GM21576 (cell line): ENCODE data around the gene FBLN2.
"Not testable (repeated sequence)": the region's sequence is repeated elsewhere in the genome, so short reads cannot be mapped to it uniquely, and the experiment has no call there.

Experiments used
- ATAC-seq: cut with Tn5 transposase; IDR thresholded peaks from one replicate; pipeline ENCODE4 v1.9.1; 2021; ENCODE audit warnings: mild to moderate bottlenecking, moderate library complexity; ENCODE audit not compliant: unreplicated experiment

FBLN2 gene

DNA sequence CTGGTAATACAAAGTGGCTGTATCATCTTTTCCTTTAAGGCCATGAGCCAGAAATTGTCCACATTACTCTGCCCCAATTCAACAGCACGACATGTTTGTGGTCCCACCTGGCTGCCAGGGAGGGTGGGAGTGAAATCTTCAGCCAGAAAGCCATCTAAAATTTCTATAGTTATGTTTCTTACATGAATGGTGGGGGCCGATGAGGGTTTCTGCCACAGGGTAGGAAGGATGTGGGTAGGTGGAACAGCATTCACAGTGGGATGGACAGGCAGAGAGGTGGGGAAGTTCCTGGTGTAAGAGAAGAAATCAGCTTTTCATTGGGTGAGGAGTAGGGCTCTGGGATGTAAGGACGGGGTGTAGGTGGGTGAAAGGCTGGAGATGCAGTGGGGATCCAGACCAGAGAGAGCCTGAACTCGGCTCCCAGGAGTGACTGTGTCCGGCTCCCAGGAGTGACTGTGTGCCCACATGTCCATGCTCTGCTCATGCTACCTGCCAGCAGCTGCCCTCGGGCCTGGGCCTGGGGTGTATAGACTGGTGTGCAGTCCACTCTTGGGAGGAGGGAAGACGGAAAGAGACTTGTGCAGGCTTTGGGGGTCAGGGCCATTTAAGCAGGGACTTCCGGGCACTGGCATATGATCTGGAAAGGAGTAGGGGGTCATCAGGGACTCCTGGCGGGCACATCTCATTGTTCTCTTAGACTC lies 3.8 kb upstream of the FBLN2 start:
- no peak for ATAC-seq

DNA sequence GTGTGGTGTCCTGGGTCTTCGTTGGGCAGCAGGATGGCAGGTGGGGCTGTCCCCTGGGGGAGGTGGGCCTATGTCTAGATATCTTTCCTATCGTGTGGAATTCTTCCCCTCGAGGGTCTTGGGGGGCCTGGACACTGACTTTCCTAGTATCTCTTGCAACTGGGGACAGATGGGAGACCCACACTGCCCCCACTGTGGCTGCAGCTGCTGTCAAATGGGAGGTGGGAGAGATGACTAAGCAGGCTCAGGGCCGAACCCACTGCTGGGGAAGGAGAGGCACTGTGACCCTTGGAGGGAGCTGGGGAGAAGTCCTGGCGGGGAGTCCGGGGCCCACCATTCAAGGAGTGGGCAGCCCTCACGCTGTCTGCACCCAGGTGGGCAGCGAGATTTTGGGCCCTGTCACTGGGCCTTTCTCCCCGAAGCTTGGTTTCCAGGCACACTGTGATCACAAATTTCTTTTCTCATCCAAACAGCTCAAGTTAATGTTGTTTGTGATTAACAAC lies 2.9 kb upstream of the FBLN2 start:
- no peak for ATAC-seq

DNA sequence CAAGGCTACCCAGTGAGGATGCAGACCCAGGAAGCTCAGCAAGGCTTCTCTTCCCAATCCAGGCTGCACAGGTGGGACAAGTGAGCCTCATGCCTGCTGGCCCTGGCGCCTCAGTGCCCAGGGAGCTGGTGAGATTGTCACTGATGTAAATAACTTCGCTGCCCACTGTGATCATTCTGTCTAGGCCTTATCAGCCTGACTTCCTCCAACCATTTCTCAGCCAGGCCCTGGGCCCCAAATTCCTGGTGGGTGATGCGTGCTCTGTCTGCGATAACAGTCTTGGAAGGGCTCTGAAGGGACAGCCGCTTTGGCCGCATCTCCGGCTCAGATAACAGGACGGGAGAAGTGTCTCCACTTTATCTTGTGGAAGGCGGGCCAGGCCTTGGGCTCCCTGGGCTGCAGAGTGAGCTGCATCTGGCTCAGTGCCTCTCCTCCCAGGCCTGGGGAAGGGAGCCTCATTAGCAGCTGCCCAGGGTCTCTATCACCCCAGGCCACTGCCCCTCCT lies 2.2 kb upstream of the FBLN2 start:
- ATAC-seq = no peak

DNA sequence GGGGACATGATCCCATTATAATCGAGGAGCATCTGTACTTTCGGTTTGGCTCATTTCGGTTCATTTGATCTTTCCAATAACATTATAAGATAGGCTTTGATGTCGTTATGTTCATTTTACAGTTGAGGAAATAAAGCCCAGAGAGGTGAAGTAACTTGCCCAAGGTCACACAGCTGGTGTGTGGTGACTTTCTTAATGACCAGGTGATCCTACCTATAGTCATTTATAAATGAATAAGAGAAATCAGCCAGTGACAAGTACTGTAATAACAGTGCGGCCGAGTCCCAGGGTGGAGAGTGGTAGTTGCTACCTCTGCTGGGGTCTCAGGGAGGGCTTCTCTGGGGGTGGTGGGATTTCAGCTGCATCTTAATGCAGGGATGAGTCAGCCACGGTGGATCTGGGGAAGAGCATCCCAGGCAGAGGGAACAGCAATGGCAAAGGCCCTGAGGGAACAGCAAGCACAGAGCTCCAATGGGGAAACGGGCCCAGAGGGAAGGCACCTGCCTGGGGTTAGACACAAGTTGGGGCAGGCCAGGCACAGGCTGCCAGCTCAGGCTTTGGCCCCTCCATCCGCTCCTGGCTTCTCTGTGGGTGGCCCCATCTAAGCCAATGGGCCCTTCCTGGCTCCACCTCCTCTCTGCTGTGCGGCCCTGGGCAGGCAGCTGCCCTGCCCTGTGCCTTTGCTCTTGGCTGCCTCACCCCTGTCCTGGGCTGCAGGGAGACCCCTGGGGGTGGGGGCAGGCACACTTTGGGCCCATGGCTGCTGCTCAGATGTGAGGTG lies 1.1 kb upstream of the FBLN2 start:
- ATAC-seq = no peak

DNA sequence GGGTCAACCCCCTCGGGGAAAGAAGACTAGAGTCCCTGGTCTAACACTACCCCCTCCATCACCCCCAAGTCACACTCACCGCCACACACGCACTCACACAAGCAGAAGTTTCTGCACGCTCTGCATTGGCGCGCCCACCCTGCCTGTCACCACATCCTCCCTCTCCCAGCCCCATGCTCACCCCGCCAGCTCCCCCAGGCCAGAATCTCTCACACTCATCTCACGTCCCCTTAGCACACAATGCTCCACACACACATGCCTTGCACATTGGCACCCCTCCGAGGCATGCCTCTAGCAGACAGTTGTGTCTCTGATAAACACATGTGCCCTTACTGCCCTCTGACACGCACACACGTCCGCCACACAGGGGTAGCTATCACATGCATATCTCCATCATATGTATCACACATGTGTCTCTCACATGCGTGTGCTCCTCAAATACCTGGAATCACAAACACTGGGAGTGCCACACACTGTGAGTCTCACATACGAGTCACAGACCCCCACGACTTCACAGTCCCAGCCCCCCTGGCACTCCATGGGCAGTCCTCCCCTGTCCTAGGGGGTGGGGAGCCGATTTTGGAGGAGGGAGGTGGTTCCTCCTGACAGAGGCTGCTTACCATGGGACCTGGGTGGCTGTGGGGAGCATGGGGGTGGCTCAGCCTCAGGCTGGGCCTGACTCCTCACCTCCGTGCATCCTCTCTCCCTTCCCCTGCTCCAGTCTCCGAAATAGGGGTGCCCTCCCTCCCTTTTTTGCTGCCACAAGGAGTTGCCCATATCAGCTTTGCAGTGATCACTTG lies 898 bp downstream of the FBLN2 start:
- no peak for ATAC-seq

DNA sequence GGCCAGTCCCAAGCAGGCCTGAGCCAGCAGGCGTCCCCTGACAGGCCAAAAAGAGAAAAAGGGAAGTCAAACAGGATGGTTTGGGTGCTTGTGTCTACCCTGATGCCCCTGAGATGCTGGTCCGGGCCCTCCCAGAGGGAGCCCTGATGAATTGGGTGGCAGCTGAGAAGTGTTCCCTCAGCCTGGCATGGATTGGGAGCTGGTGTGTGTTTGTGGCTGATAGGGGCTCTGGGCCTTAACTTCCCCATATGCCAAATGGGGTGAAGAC lies 1.4 kb downstream of the FBLN2 start:
- no peak for ATAC-seq

DNA sequence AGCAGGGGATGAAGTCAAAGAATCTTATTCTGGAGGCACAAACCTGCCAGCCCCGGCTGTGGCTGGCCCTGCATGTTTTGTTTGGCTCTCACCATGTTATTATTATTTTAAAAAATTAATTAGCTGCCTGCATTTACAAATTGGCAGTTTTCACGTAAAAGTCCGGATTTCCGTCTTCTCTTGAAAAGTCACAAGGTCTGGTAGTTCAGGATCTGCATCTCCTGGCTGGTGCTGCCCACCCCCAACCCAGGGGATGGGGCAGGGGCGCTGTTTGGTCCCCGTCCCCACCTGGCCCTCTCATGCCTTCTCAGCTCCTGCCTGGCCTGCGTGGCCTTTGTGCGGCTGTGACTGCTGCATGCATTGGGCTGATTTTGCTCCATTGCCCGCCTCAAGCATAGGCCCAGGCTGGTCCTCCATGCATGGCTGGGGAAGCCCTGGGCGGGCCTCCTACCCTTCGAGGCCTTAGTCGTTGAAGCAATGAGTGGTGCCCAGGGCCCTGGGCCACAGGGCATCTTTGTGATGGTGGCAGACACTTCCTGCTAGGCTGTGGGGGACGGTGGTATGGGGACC lies 2.0 kb downstream of the FBLN2 start:
- ATAC-seq = no peak

DNA sequence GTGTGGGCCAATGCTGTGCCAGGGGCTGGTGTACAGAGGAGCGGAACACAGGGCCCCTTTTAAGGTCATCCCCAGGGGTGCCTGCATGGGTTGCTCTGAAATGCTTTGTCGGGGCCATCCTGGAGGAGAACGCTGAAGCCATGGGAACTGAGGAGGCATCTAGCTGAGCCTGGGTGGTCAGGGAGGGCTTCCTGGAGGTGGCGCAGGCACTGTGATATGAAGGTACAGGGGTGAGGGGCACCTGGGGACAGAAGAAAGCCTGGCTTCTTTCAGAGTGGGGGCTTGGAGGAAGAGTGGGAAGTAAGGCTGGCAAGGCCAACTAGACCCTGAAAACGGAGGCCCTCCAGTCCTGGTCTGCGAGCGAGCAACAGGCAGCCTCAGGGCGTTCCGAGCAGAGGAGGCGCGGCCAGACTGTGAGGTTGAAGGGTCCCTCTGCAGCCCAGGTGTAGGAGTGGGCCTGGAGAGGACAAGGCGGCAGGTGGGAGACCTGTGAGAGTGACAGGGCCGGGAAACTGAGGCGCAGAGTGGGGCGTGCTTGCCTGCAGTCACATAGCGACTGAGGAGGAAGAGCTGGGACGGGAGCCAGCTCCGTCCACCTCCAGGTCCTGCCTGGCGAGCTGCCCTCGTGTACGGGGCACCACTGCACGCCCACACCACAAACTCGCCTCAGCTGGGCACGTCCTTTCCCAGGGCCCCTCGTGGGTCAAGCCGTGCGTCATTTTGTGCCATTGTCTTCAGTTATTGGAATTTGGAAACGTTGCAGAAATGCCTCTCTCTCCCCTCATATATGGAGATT lies 4.1 kb downstream of the FBLN2 start:
- ATAC-seq = no peak

DNA sequence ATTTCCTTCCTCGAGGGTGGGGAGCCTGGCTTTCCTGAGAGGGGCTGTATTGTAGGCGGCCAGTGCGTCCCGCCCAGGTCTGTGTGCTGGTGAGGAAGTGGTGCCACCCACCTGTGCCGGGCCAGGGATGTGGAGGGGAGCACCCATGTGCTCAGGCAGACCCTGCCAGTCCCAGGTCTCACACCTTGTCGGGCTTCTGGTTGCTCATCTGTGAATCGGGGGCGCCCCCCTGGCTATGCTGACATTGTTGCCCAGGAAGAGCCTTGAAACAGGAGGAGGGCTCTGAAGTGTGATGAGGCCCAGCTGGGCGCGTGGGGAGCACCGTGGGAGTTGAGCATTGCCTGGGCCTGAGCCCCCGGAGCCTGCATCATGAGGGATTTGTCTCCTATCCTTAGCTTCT lies 4.8 kb downstream of the FBLN2 start:
- no peak for ATAC-seq

DNA sequence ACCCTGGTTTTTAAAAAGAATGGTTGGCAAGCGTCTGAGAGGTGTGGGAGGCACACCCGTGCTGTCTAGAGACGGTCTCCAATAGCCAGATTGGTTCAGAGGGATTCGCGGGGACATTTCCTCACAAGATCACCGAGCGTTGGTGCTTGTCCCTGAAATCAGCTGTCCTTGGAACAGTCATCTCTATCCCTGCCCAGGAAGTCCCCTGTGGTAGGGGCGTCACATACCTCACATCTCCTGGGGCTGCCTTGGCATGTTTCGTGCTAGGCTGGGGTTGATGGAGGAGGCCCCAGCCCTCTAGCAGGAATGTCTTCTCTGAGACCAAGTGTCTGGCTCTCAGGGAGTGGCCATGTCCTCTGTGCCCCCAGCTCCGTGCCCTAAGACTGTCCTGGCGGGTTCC lies 6.8 kb downstream of the FBLN2 start:
- ATAC-seq = no peak

DNA sequence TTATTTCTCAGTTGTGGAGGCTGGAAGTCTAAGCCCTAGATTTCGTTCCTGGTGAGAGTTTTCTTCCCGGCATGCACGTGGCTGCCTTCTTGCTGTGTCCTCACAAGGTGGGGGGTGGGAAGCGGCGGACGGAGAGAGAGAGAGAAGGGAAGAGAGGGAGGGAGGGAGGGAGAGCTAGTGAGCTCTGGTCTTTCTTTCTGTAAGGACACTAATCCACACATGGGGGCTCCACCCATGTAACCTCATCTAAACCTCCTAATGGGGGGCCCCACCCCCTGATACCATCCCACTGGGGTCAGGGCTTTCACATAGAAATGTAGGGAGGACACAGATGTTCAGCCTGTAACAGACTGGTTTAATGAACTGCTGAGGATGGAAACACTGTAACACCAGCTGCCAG lies 7.3 kb downstream of the FBLN2 start:
- ATAC-seq = no peak

DNA sequence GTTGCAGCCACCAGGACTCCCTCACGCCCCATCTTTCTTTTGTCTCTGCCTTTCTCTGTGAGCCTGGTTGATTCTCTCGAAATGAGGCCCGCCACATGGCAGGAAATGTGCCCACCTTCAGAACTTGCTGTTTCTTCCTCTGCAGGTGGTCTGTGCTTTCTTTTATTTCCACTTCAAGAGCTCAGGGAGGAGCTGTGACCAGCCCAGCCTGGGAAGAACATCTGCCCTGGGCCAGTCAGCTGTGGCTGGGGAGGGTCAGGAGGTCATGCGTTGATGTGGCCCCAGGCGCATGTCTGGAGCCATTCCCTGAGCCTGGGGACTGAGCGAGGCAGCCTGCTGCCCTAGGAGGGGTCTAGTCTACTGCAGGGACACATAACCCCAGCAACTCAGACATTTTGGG lies 8.0 kb downstream of the FBLN2 start:
- no peak for ATAC-seq

DNA sequence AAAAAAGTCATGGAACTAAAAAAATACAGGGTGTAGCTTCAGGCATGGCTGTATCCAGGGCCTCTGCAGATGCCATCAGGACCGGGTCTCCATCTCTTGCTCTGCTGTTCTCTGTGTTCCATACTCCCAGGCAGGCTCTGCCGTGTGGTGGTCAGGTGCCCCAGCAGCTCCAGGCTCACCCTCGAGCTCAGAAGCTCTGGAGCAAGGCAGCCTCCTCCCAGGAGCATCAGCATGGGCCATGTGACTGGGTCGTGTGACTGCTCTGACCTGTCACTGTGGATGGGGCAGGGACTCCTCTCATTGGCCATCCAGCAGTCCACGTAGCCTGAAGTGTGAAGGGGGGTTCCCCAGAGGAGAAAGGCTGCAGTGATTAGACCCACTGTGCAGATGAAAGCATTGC lies 8.5 kb downstream of the FBLN2 start:
- ATAC-seq = no peak

DNA sequence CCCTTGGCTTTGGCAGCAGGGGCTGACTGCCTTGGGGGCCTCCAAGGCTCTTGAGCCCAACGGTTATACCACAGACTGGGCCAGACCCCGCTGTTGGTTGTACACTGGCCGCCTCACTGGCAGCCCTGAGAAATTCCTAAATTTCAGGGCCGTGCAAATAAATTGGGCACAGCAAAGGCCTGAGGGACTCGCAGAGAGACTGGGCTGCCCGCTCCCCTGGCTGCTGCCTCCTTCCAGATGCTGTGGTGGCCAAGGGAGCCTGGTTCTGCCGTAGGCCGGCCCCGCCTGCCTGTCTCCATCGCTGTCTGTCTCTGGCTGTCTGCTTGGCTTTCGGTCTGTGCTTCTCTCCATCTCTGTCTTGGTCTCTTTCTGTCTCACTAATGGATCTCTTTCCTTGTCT lies 9.0 kb downstream of the FBLN2 start:
- no peak for ATAC-seq

DNA sequence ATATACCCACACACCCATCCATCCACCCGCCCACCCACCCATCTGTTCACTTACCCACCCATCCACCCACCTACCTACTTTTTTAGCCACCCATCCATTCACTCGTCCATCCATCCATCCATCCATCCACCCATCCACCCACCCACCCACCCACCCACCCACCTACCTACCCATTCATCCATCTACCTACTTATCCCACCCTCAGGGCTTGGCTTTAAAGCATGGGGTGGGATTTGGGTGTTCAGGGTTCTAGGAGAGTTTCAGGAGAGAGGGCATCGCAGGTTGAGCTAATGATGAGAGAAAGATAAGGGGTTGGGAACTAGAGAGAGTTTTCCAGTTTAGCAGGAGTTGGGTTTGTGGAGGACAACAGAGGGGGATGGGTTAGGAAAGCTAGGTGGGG lies 9.7 kb downstream of the FBLN2 start:
- no peak for ATAC-seq

DNA sequence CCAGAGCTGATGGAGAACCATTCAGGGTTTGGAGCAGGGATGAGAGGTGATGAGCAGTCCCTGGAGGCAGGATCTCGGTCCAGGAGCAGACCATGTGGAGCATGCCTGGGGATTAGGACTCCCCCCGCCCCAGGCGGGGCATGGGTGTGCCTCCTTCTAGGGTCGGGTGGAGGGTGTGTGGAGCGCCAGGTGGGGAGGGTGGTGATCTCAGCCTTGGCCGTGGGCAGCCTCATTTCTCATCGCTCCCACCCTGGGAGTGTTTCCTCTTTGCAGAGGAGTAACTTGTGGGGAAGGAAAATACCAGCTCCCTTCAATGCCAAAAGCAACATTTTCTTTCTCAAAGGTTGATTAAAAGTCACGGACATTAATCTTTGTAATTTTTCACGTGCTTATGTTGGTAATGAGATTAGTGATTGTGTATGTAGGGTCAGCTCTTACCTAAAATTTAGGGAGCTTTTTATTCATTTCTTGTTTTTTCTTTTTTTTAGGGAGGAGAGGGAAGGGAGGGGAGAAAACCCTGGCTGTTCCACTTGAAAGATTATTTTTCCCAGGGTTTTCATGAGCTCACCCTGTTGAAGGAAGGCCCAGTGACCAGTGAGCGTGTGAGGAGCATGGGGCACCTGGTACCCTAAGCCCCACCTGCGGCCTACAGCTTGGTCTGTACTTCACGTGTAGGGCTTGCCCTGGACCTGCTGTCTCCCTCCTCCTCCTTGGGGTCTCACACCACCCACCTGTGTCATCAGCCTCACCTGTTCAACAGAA lies 11.0 kb downstream of the FBLN2 start:
- ATAC-seq = no peak

DNA sequence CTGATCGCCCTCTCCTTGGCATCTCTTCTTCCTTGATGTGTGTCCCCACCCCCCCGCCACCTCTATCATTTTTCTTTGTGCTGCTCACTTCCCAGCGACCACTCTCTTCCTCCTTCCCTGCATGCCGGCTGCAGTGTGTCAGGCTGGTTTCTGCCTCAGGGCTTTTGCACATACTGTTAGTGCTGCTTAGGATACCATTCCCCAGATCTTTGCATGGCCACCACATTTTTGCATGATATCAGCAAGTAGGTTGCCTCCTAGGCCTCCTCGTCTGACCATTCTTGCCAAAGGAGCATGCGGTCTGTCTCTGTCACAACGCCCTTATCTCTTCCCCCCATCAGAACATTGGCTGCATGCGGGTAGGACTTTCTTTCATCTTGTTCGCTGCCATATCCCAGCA lies 12.5 kb downstream of the FBLN2 start:
- ATAC-seq = no peak

DNA sequence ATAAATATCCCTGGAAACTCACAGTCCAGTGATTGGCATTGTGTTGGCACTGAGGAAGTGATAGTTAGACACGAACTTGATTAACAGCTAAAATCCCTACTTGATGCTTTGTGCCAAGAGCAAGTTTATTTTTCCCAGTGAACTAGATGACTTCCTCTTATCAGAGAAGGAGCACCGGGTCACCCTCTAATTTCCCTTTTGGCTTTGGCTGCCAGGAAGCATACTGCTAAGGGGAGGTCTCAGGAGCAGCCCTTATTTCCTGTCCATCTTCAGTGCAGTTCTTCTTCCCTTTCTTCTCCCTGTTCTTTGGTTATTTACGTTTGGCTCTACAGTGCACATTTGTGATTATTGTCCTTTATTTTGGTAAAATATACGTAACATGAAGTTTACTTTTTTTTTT lies 13.0 kb downstream of the FBLN2 start:
- no peak for ATAC-seq

DNA sequence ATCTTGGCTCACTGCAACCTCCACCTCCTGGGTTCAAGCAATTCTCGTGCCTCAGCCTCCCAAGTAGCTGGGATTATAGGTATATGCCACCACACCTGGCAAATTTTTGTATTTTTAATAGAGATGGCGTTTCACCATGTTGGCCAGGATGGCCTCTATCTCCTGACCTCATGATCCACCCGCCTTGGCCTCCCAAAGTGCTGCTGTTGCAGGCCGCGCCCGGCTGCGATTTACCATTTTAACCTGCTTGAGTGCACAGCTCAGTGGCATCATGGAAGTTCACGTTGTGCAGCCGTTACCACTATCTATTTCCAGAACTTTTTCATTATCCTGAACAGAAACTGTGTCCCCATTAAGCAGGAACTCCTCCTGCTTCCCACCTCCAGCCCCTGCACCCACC lies 13.5 kb downstream of the FBLN2 start:
- not testable (repeated sequence) for ATAC-seq

DNA sequence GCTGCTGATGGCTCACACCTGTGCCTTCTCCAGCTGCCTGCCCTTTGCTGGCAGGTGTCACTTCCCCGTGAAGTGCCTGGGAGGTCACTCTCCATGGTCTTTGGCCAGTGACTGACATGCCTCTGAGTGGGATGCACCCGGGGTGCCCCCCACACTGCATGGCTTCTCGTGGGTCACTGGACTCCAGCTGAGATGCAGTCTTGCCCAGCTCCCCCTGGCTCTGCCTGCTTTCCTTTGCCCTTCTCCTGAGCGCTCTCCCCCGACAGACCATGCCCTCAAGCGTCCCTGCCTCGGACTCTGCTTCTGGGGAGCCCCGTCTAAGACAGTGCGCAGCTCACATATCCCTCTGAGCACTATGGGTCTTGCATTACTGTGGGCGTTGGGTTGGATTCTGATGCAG lies 14.4 kb downstream of the FBLN2 start:
- ATAC-seq = no peak
